CD4-positive, alpha-beta T cell (primary cell): ENCODE results near the gene MTMR2. TPM values are rescaled to one million over a fixed set of nuclear protein-coding genes. Genes with fewer than 3 reads are reported as not detected.

Source experiments
- ATAC-seq: fragments of 200-7000 bp; cut with Tn5 transposase; one replicate; pipeline ENCODE4 v1.10.0; 2022; ENCODE audit warnings: mild to moderate bottlenecking; ENCODE audit not compliant: poor library complexity
- CTCF ChIA-PET: fragments of 350-600 bp; sonication (Branson Sonifier 250); formaldehyde crosslinking; loops from one replicate; lab custom pipeline; 2021; ENCODE audit warnings: antibody characterized with exemption, inconsistent platforms; lab: Charles Lee
- POLR2A ChIA-PET: fragments of 350-600 bp; sonication (Branson Sonifier 250); formaldehyde crosslinking; loops from one replicate; lab custom pipeline; 2021; ENCODE audit warnings: antibody characterized with exemption, inconsistent platforms; lab: Charles Lee
- DNase-seq, 14 experiments: peaks; one replicate each; pipeline ENCODE4 v3.0.0-alpha.2; 2013 to 2020; ENCODE audit warnings: mixed read lengths in 2 of 14
- H3K27ac ChIP-seq, 2 donors: one replicate each; pipeline versions ENCODE4 v1.5.1 to v1.7.0; 2013; ENCODE audit warnings: low read length in 2 of 2, low read depth in 1 of 2, mild to moderate bottlenecking in 1 of 2
- H3K27me3 ChIP-seq, 2 experiments: 1 replicate in 1 of 2; 2 replicates in 1 of 2; pipeline versions ENCODE4 v1.6.1 to v1.7.0; 2013; ENCODE audit warnings: low read length in 2 of 2, control low read depth in 1 of 2, mild to moderate bottlenecking in 1 of 2, moderate library complexity in 1 of 2; ENCODE audit not compliant: insufficient read depth in 2 of 2, control insufficient read depth in 1 of 2
- H3K36me3 ChIP-seq: one replicate; pipeline ENCODE4 v1.6.1; 2013; ENCODE audit warnings: low read length, control low read depth; ENCODE audit not compliant: insufficient read depth
- H3K4me1 ChIP-seq: one replicate; pipeline ENCODE4 v1.6.1; 2013; ENCODE audit warnings: low read length, control low read depth; ENCODE audit not compliant: insufficient read depth
- H3K4me3 ChIP-seq: one replicate; pipeline ENCODE4 v1.5.1; 2013; ENCODE audit warnings: mild to moderate bottlenecking, low read length, moderate library complexity
- H3K9me3 ChIP-seq, 2 experiments: 1 replicate in 1 of 2; 2 replicates in 1 of 2; pipeline versions ENCODE4 v1.6.1 to v1.7.0; 2013; ENCODE audit warnings: low read length in 2 of 2, mild to moderate bottlenecking in 2 of 2, control low read depth in 1 of 2, moderate library complexity in 1 of 2; ENCODE audit not compliant: control insufficient read depth in 1 of 2, insufficient read depth in 1 of 2
- H3K27ac Mint-ChIP-seq: one replicate; pipeline ENCODE4 v1.8.0; 2020; ENCODE audit warnings: mixed read lengths
- H3K27me3 Mint-ChIP-seq: one replicate; pipeline ENCODE4 v1.8.0; 2021; ENCODE audit warnings: mixed read lengths
- H3K36me3 Mint-ChIP-seq: one replicate; pipeline ENCODE4 v1.8.0; 2021; ENCODE audit warnings: low read depth, mixed read lengths
- H3K4me1 Mint-ChIP-seq: one replicate; pipeline ENCODE4 v1.8.0; 2021; ENCODE audit warnings: low read depth, mixed read lengths
- H3K4me3 Mint-ChIP-seq: one replicate; pipeline ENCODE4 v1.8.0; 2020; ENCODE audit warnings: mild to moderate bottlenecking, mixed read lengths
- H3K9me3 Mint-ChIP-seq: one replicate; pipeline ENCODE4 v1.8.0; 2020; ENCODE audit warnings: mixed read lengths
- CTCF ChIP-seq: fragments of 200-600 bp; IDR thresholded peaks from one replicate; pipeline ENCODE4 v1.8.0; 2022; ENCODE audit warnings: antibody characterized with exemption, mild to moderate bottlenecking
- intact Hi-C, 2 experiments: fragments of 100-400 bp; cut with DNase I in 1 of 2; cut with micrococcal nuclease in 1 of 2; formaldehyde crosslinking; loops; one replicate each; pipeline versions ENCODE4 v1.15.1 to v1.9.0; 2023 to 2025; cut with DNase I, micrococcal nuclease
- total RNA-seq, 174 experiments: library from RNA in 2 of 174; stranded (reverse) in 2 of 174; gene quantifications; one replicate each; pipeline ENCODE4 v1.2.3 and lab custom pipeline; 2021 to 2026

MTMR2 gene
- total RNA-seq, 2 experiments from 2014 or later = 6.6 to 6.9 TPM

- no peak for TF ChIP-seq CTCF
- H3K27me3 Mint-ChIP-seq = no peaks in the 10 kb centered on the region
- H3K4me3 ChIP-seq = no peak overlapping the region
- DNase-seq (no peak), ATAC-seq (no peak)
- no peaks in the 10 kb centered on the region for H3K4me1 ChIP-seq
- no peak overlapping the region for H3K4me3 Mint-ChIP-seq
- H3K4me1 Mint-ChIP-seq = no peaks in the 10 kb centered on the region
- no peaks in the 10 kb centered on the region for H3K9me3 Mint-ChIP-seq
- no peak overlapping the region for H3K27ac ChIP-seq
- intact Hi-C loops = no loop called here
- H3K36me3 ChIP-seq = no peaks in the 10 kb centered on the region
- H3K27ac Mint-ChIP-seq = no peak overlapping the region
- H3K9me3 ChIP-seq = no peaks in the 10 kb centered on the region
- CTCF ChIA-PET = no interaction called here
- POLR2A ChIA-PET = no interaction called here
- H3K27me3 ChIP-seq = no peaks in the 10 kb centered on the region
- H3K36me3 Mint-ChIP-seq = no peaks in the 10 kb centered on the region
Observed at GRCh38 chr11:95895815-95896214, 28.1 kb downstream of the MTMR2 start.

- no peaks in the 10 kb centered on the region for H3K36me3 ChIP-seq
- no peaks in the 10 kb centered on the region for H3K9me3 ChIP-seq
- intact Hi-C loops = no loop called here
- CTCF ChIA-PET = no interaction called here
- H3K9me3 Mint-ChIP-seq = no peaks in the 10 kb centered on the region
- TF ChIP-seq CTCF = no peak
- DNase-seq = no peak
- H3K4me3 Mint-ChIP-seq = no peak overlapping the region
- H3K27ac Mint-ChIP-seq = no peak overlapping the region
- no peak overlapping the region for H3K27ac ChIP-seq
- H3K36me3 Mint-ChIP-seq = peaks cover under 1% of the 10 kb centered on the region
- POLR2A ChIA-PET = no interaction called here
- no peak for ATAC-seq
- no peaks in the 10 kb centered on the region for H3K4me1 ChIP-seq
- no peaks in the 10 kb centered on the region for H3K27me3 Mint-ChIP-seq
- peaks cover 4% of the 10 kb centered on the region for H3K4me1 Mint-ChIP-seq
- H3K27me3 ChIP-seq = no peaks in the 10 kb centered on the region
- no peak overlapping the region for H3K4me3 ChIP-seq
Observed at GRCh38 chr11:95892892-95893570, 30.9 kb downstream of the MTMR2 start.

- Histone ChIP-seq H3K4me3 (no peak overlapping the region), H3K36me3 (no peaks in the 10 kb centered on the region), H3K27ac (no peak overlapping the region), H3K9me3 (no peaks in the 10 kb centered on the region), H3K4me1 (no peaks in the 10 kb centered on the region), H3K27me3 (no peaks in the 10 kb centered on the region)
- H3K4me3 Mint-ChIP-seq = no peak overlapping the region
- DNase-seq = no peak
- ChIA-PET POLR2A (no interaction called here), CTCF (no interaction called here)
- peaks cover 4% of the 10 kb centered on the region for H3K4me1 Mint-ChIP-seq
- intact Hi-C loops = no loop called here
- TF ChIP-seq CTCF = no peak
- peaks cover 6% of the 10 kb centered on the region for H3K36me3 Mint-ChIP-seq
- no peaks in the 10 kb centered on the region for H3K9me3 Mint-ChIP-seq
- H3K27me3 Mint-ChIP-seq = no peaks in the 10 kb centered on the region
- H3K27ac Mint-ChIP-seq = no peak overlapping the region
- ATAC-seq = no peak
Observed at GRCh38 chr11:95892492-95892891, 31.4 kb downstream of the MTMR2 start.
